GM12891 (cell line): ENCODE results near the gene DSCAM.

ENCODE experiments used
- POLR2A ChIP-seq: IDR thresholded peaks from 2 replicates; pipeline ENCODE4 v1.6.1; 2011; ENCODE audit warnings: low read depth, low read length, control low read depth
- POLR2AphosphoS5 ChIP-seq: IDR thresholded peaks from 2 replicates; pipeline ENCODE4 v1.6.1; 2011; ENCODE audit warnings: low read depth, low read length, control low read depth

DNA sequence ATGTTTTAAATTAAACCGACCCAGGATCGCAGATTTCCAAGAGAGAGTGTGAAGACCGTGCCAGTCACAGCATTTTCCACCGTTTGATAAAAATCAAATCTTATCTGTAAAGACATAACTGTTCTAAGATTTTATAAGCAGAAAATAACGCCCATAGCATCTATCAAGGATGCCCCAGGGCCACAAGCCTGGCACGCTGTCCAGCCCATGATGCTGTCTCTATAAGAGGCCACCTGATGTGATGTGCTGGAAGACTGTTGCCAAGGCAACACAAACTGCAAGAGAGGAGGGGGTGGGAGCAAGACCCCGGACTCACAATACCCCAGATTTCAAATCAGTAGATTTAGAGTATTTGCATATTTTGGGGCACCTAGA is 116.5 kb downstream of the DSCAM start:
- no peak for TF ChIP-seq POLR2AphosphoS5
- no peak for TF ChIP-seq POLR2A
